GM20431 (cell line): Measurements from ENCODE around the gene ACTN3.
"Not testable (repeated sequence)": the region's sequence is repeated elsewhere in the genome, so short reads cannot be mapped to it uniquely, and the experiment has no call there.

Experiments used
- in situ Hi-C: fragments of 300-500 bp; cut with MseI, MboI; formaldehyde crosslinking; loops from one replicate; pipeline ENCODE4 v1.15.0; 2020; ENCODE audit warnings: low sequenced_read_pairs; ENCODE audit not compliant: unreplicated experiment

Gene ACTN3

GRCh38 chr11:66546368-66546965, at the start of gene ACTN3:
TSS of gene ACTN3 (plus strand) at chr11:66546903. CDS start at chr11:66546938, 35 bp downstream.
- in situ Hi-C loops = no loop called here

- in situ Hi-C loops = no loop called here
Measured at GRCh38 chr11:66497206-66497605, 49.5 kb upstream of the ACTN3 start.

DNA sequence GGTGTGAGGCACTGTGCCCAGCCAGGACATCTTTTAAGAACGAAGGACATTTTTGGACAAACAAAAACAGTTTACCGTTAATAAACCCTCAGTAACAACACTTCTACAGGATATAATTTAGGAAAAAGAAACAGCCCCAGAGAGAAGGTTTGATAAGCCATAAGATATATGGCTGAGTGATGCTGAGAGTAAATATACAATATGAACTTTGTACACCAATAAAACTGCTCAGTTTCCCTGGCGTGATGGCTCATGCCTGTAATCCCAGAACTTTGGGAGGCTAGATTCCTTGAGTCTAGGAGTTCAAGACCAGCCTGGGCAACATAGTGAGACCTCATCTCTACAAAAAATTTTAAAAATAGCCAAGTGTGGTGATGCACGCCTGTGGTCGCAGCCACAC, 48.2 kb upstream of the ACTN3 start:
- in situ Hi-C loops = no loop called here

DNA sequence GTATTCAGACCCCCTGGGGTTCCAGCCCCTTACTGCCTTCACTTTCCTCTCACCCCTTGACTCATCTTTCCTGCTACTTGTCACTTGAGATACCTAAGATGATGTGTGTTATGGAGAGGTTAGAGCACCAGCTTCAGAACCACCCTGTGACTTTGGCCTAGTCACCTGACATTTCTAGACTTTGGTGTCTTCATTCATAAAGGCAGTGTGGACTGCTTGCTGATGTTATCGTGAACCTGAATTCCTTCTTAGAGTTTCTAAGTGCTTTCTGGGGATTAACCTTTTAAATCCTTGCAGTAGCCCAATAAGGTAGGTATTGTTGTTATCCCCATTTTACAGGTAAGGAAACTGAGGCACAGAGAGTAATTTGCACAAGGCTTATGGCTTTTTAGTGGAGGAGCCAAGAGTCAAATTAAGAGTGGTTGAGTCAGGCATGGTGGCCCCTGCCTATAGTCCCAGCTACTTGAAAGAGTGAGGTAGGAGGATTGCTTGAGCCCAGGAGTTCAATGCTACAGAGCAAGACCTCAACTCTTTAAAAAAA, 41.4 kb upstream of the ACTN3 start:
- in situ Hi-C loops = no loop called here

DNA sequence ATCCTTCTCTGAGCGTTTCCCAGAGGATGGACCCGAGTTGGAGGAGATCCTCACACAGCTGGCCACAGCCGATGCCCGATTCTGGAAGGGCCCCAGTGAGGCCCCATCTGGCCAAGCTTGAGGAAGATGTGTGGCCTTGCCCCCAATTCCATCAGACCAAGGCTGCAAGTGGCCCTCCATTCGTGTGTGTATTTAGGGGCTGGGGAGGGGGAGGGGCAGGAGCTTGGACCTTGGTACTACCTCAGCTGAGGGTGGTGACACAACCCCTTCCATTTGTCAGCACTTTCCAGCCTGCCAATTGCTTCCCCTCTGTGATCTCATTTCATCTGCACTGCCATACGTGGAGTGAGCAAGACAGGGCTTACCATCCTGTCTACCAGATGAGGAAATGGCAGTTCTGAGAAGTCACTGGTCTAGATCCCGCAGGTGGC, 37.6 kb upstream of the ACTN3 start:
- in situ Hi-C loops = no loop called here

- in situ Hi-C loops = no loop called here
Measured at GRCh38 chr11:66510271-66510989, 36.3 kb upstream of the ACTN3 start, which contains the start of gene BBS1. TSS of gene BBS1 (plus strand) at chr11:66510635. CDS start at chr11:66510660, 25 bp downstream.

GRCh38 chr11:66510990-66511339, 35.7 kb upstream of the ACTN3 start:
- in situ Hi-C loops = no loop called here

- in situ Hi-C loops = no loop called here
Measured at GRCh38 chr11:66523611-66524010, 23.1 kb upstream of the ACTN3 start.

GRCh38 chr11:66524304-66525040, 22.2 kb upstream of the ACTN3 start:
- in situ Hi-C loops = no loop called here

- in situ Hi-C loops = no loop called here
Measured at GRCh38 chr11:66529069-66529468, 17.6 kb upstream of the ACTN3 start.

- in situ Hi-C loops = no loop called here
Measured at GRCh38 chr11:66529655-66530054, 17.0 kb upstream of the ACTN3 start.

- in situ Hi-C loops = no loop called here
Measured at GRCh38 chr11:66530927-66531709, 15.6 kb upstream of the ACTN3 start.

DNA sequence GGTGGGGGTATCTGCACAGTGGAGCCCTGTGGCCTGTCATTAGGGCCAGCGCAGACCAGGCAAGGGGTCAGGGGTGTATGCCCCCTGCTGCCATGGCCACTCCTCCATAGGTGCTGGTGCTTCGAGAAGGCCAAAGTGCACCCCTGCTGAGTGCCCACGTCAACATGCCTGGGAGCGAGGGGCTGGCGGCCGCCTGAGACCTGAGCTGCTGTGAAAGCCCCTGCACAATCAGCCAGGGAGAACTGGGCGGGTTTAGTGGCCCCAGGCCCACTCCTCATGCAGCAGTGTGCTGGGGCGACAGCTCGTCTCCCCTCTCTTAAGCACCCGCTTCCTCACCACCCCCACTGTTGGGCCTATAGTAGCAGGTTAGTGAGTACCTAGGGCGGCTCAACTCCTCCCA, 14.9 kb upstream of the ACTN3 start:
- in situ Hi-C loops = no loop called here

DNA sequence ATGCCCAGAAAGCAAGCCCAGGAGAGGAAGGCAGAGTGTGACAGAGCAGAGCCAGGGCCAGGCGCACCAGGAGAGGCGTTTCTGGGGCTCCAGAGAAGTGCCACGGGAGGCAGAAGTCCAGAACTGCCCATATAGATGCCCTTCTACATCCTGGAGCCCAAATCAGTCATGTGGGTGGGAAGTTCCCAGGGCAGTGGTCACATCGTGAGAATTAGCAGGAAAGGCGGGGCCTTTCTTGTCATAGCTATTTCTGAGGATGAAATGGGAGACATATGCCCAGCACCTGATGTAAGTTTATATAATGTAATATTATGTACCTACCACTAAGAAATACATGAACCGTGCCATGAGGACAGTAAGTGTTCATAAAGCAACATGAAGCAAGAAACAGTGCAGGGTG, 13.9 kb upstream of the ACTN3 start:
- in situ Hi-C loops = no loop called here

GRCh38 chr11:66539170-66539869, 7.4 kb upstream of the ACTN3 start:
- in situ Hi-C loops = no loop called here

DNA sequence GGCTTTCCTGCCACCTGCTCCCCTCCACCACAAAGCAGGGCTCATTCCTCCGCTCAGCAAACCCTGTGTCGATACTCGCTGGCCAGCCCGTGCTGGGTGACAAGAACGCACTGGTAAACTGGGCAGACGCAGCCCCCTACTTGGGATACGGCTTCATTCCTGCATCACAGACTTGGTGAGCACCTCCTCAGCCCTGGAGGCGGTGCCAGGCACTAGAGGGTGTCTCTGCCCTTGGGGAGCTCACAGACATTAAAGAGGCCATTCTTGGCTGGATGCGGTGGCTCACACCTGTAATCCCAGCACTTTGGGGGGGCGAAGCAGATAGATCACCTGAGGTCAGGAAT, 6.9 kb upstream of the ACTN3 start:
- in situ Hi-C loops = no loop called here

DNA sequence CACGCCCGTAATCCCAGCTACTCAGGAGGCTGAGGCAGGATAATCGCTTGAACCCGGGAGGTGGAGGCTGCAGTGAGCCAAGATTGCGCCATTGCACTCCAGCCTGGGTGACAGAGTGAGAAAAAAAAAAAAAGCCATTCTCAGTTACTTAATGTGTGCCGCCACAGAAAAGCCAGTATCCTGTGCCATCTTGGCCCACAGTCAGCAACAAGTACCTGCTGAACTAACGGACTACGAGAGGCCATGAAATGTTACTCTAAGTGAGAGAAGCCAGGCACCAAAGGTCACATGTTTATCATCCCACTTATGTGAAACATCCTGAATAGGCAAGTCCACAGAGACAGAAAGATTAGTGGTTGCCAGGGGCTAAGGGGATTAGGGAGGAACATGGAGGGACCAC, 6.1 kb upstream of the ACTN3 start:
- in situ Hi-C loops = not testable (repeated sequence)

DNA sequence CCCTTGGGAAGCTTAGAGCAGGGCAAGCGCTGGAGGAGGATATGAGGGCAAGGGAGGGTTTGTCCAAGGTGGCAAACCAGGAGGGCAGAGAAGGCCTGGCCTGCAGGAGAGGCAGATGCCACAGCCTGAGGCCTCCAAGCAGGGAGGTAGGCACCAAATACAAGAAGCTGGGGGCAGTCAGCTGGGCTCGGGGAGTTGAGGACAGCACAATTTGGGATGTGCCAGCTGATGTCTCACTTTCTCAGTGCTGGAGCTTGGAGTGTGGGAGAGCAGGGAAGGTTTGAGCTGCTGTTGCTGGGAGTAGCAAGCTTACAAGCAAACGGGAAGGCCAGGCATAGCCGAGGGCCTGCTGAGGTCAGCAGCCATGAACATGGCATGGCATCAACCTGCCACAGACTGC, 4.8 kb upstream of the ACTN3 start:
- in situ Hi-C loops = no loop called here

DNA sequence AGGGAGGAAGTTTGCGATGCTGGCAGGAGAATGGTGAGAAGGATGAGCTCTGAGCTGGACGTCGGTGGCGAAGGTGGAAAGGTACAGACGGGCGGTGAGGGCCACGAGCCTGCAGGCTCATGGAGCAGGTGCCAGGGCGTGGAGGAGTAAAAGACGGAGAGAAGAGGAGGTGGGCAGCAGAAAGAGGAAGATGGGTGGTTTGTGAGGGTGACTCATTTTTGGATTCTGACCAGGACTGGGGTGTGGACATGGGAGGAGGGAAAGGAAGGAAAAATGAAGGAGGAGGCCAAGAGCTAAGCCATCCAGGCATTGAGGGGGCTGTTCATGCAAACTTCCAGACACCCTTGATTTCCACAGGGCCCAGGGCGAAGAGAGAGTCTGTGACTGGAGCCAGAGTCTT, 4.3 kb upstream of the ACTN3 start:
- in situ Hi-C loops = no loop called here
